ENCODE data around the gene USP33. TPM values are rescaled to one million over a fixed set of nuclear protein-coding genes. Genes with fewer than 3 reads are reported as not detected.

USP33 gene
- total RNA-seq, 2 experiments from 2014 or later, result 47.8 to 67.0 TPM

- peaks cover 11% of the 10 kb centered on the region; the same call in 1 of the 2 replicates for H4K20me1 ChIP-seq (ENCODE audit: insufficient read depth, low read length)
- no peak for TF ChIP-seq EZH2phosphoT487 (IDR thresholded peaks at IDR 0.05; ENCODE audit: borderline replicate concordance, low read depth, low read length)
- TF ChIP-seq, protein P1, sequence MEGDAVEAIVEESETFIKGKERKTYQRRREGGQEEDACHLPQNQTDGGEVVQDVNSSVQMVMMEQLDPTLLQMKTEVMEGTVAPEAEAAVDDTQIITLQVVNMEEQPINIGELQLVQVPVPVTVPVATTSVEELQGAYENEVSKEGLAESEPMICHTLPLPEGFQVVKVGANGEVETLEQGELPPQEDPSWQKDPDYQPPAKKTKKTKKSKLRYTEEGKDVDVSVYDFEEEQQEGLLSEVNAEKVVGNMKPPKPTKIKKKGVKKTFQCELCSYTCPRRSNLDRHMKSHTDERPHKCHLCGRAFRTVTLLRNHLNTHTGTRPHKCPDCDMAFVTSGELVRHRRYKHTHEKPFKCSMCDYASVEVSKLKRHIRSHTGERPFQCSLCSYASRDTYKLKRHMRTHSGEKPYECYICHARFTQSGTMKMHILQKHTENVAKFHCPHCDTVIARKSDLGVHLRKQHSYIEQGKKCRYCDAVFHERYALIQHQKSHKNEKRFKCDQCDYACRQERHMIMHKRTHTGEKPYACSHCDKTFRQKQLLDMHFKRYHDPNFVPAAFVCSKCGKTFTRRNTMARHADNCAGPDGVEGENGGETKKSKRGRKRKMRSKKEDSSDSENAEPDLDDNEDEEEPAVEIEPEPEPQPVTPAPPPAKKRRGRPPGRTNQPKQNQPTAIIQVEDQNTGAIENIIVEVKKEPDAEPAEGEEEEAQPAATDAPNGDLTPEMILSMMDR (conservative IDR thresholded peaks at IDR 0.05; ENCODE audit: low read length), result peak; percentile 84
- peak overlapping the region; percentile 87 for H3K27ac ChIP-seq (ENCODE audit: low read depth, low read length, poor library complexity, severe bottlenecking)
- no peaks in the 10 kb centered on the region for H3K9me3 ChIP-seq (ENCODE audit: low read length)
- peaks cover 19% of the 10 kb centered on the region; the same call in 1 of the 2 replicates for H3K36me3 ChIP-seq (ENCODE audit: insufficient read depth, low read length)
- H3K9me2 ChIP-seq (ENCODE audit: insufficient read depth, low read length), result no peaks in the 10 kb centered on the region
- DNase-seq (ENCODE audit: low spot score), result peak; percentile 95
- intact Hi-C loops (cut with micrococcal nuclease; ENCODE audit: unreplicated experiment), result loop anchor here (1.0 to 5.0 kb wide), 6 partner anchors 75 to 466 kb away; partner anchors contain the start of genes PIGK and USP33
- BruUV-seq (replicated peaks), result no TSS peak
- H3K4me2 ChIP-seq (ENCODE audit: low read length), result peak overlapping the region; percentile 74
- peak overlapping the region; percentile 72 for H2AFZ ChIP-seq (ENCODE audit: low read length)
- H3K4me3 ChIP-seq (ENCODE audit: low read depth, low read length, poor library complexity, severe bottlenecking), result peak overlapping the region; percentile 98
- peaks cover 41% of the 10 kb centered on the region for H3K4me1 ChIP-seq (ENCODE audit: insufficient read depth, low read length, poor library complexity, severe bottlenecking)
- ChIA-PET POLR2A (interaction anchor here (0.6 to 2.0 kb wide), 13 partner anchors 10 to 321 kb away, joined by 3 to 8 read pairs (median 4); partner anchors contain the start of genes DNAJB4, FUBP1 and MIGA1), CTCF (ENCODE audit: unreplicated experiment) (interaction anchor here (1.0 kb wide), 1 partner anchor 86 kb away, joined by 3 read pairs; no protein-coding TSS in a partner anchor)
- peaks cover 48% of the 10 kb centered on the region for H3K79me2 ChIP-seq (ENCODE audit: insufficient read depth, low read depth, low read length)
Measured at GRCh38 chr1:77683160-77684148, 76.2 kb downstream of the USP33 start.

DNA sequence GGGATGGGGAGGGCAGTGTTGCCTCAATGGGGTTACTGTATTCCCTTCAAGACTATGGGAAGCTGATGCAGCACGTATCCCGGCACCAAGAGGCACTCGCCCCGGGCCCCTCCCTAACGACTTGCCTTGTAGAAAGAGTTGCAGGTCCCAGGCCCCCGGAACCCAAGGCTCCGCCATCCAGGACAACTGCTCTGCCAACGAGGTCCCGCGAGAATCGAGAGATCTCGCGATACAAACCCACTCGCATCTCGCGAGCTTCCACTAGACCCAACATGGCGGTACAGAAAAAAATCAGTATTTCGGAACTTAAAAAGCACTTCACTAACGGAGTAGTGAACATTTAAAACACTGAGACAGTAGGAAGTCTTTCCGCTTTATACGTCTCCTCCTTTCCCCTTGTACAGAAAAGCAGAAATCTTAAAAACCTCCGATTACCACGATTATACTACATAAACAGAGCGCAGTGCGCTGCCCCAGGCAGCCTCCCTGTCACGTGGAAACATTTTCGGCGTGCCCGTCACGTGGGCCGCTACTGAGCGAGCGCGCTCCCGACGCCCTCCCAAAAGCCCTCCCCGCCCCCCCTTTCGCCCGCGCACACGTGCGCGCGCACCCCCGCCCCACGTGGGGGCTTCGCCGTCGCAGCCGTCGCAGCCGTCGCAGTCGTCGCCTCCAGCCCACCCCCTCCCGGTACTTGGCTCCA is 77.0 kb downstream of the USP33 start, which contains the start of gene ZZZ3:
TSS of gene ZZZ3 (minus strand) at position 199 of the 700 bp plus-strand sequence. CDS start 49,304 bp downstream, outside the sequence.
- Histone ChIP-seq H3K36me3 (ENCODE audit: insufficient read depth, low read length) (peaks cover 20% of the 10 kb centered on the region; the same call in 1 of the 2 replicates), H3K27ac (ENCODE audit: low read depth, low read length, poor library complexity, severe bottlenecking) (peak within 1 kb of the TSS; percentile 87), H4K20me1 (ENCODE audit: insufficient read depth, low read length) (peaks cover 15% of the 10 kb centered on the region; the same call in 1 of the 2 replicates), H3K4me1 (ENCODE audit: insufficient read depth, low read length, poor library complexity, severe bottlenecking) (peaks cover 48% of the 10 kb centered on the region), H3K9me2 (ENCODE audit: insufficient read depth, low read length) (no peaks in the 10 kb centered on the region), H3K4me2 (ENCODE audit: low read length) (peak within 1 kb of the TSS; percentile 79), H2AFZ (ENCODE audit: low read length) (peak within 1 kb of the TSS; percentile 76), H3K79me2 (ENCODE audit: insufficient read depth, low read depth, low read length) (peaks cover 57% of the 10 kb centered on the region), H3K4me3 (ENCODE audit: low read depth, low read length, poor library complexity, severe bottlenecking) (peak within 1 kb of the TSS; percentile 98), H3K9me3 (ENCODE audit: low read length) (no peaks in the 10 kb centered on the region)
- TF ChIP-seq EZH2phosphoT487 (IDR thresholded peaks at IDR 0.05; ENCODE audit: borderline replicate concordance, low read depth, low read length), result no peak
- DNase-seq (ENCODE audit: low spot score), result peak; percentile 98
- BruUV-seq (replicated peaks), result no TSS peak
- ChIA-PET POLR2A (interaction anchor here (0.6 to 2.0 kb wide), 10 partner anchors 8 to 322 kb away, joined by 3 to 8 read pairs (median 4); partner anchors contain the start of genes DNAJB4, FUBP1 and MIGA1), CTCF (ENCODE audit: unreplicated experiment) (interaction anchor here (1.0 kb wide), 1 partner anchor 87 kb away, joined by 3 read pairs; no protein-coding TSS in a partner anchor)
- intact Hi-C loops (cut with micrococcal nuclease; ENCODE audit: unreplicated experiment), result loop anchor here (1.0 to 5.0 kb wide), 6 partner anchors 76 to 465 kb away; partner anchors contain the start of genes PIGK and USP33

Measured in OCI-LY7 (cell line).